IMR-90 (cell line): Measurements from ENCODE around the gene MMEL1.
"Not testable (repeated sequence)": the region's sequence is repeated elsewhere in the genome, so short reads cannot be mapped to it uniquely, and the experiment has no call there.

ENCODE experiments used
- BHLHE40 ChIP-seq: fragments of 150-350 bp; IDR thresholded peaks from 2 replicates; pipeline ENCODE4 v1.6.1; 2016; ENCODE audit warnings: mild to moderate bottlenecking, low read depth, low read length
- CEBPB ChIP-seq: IDR thresholded peaks from 2 replicates; pipeline ENCODE4 v1.6.1; 2012; ENCODE audit warnings: low read depth, low read length, improper control_type of control experiment
- CHD1 ChIP-seq: IDR thresholded peaks from 2 replicates; pipeline ENCODE4 v1.6.1; 2012; ENCODE audit warnings: low read depth, low read length, improper control_type of control experiment
- ELK1 ChIP-seq: fragments of 150-350 bp; IDR thresholded peaks from 2 replicates; pipeline ENCODE4 v1.6.1; 2016; ENCODE audit warnings: low read depth, mild to moderate bottlenecking, low read length, moderate library complexity, borderline replicate concordance
- FOS ChIP-seq: fragments of 150-350 bp; IDR thresholded peaks from 2 replicates; pipeline ENCODE4 v1.6.1; 2016; ENCODE audit warnings: low read depth, low read length
- MXI1 ChIP-seq: IDR thresholded peaks from 2 replicates; pipeline ENCODE4 v1.6.1; 2012; ENCODE audit warnings: low read depth, mild to moderate bottlenecking, low read length, moderate library complexity, borderline replicate concordance
- NFE2L2 ChIP-seq: fragments of 150-350 bp; IDR thresholded peaks from 2 replicates; pipeline ENCODE4 v1.6.1; 2016; ENCODE audit warnings: low read depth, mild to moderate bottlenecking, low read length
- POLR2A ChIP-seq: IDR thresholded peaks from 2 replicates; pipeline ENCODE4 v1.6.1; 2012; ENCODE audit warnings: mild to moderate bottlenecking, low read depth, low read length
- RAD21 ChIP-seq: IDR thresholded peaks from 2 replicates; pipeline ENCODE4 v1.6.1; 2012; ENCODE audit warnings: low read length, improper control_type of control experiment
- RCOR1 ChIP-seq: IDR thresholded peaks from 2 replicates; pipeline ENCODE4 v1.6.1; 2012; ENCODE audit warnings: mild to moderate bottlenecking, low read length, improper control_type of control experiment; ENCODE audit not compliant: insufficient replicate concordance
- RFX5 ChIP-seq: IDR thresholded peaks from 2 replicates; pipeline ENCODE4 v1.8.0; 2012; ENCODE audit warnings: low read depth, mild to moderate bottlenecking, low read length, moderate library complexity
- SMC3 ChIP-seq: fragments of 150-350 bp; IDR thresholded peaks from 2 replicates; pipeline ENCODE4 v1.6.1; 2016; ENCODE audit warnings: low read depth, mild to moderate bottlenecking, antibody characterized with exemption, low read length, moderate library complexity
- TF ChIP-seq, protein P1 (sequence below): conservative IDR thresholded peaks from 2 replicates; pipeline ENCODE4 v1.5.1; 2012; ENCODE audit warnings: mild to moderate bottlenecking, low read depth, low read length, improper control_type of control experiment
- TF ChIP-seq, protein P2 (sequence below): fragments of 150-350 bp; IDR thresholded peaks from 2 replicates; pipeline ENCODE4 v1.6.1; 2017; ENCODE audit warnings: mild to moderate bottlenecking, antibody characterized with exemption, low read length, low read depth

DNA sequence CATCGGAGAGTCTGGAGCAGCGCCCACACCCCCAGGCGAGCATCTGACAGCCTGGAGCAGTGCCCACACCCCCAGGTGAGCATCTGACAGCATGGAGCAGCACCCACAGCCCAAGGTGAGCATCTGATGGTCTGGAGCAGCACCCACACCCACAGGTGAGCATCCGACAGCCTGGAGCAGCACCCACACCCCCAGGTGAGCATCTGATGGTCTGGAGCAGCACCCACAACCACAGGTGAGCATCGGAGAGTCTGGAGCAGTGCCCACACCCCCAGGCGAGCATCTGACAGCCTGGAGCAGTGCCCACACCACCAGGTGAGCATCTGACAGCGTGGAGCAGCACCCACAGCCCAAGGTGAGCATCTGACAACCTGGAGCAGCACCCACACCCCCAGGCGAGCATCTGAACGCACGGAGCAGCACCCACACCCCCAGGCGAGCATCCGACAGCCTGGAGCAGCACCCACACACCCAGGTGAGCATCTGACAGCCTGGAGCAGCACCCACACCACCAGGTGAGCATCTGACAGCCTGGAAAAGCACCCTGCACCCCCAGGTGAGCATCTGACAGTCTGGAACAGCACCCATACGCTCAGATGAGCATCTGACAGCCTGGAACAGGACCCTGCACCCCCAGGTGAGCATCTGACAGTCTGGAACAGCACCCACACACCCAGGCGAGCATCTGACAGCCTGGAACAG is 21.1 kb upstream of the MMEL1 start:
- not testable (repeated sequence) for TF ChIP-seq RCOR1, BHLHE40, NFE2L2, ELK1, POLR2A, SMC3, RAD21, CEBPB, FOS, CHD1, MXI1, RFX5
- TF ChIP-seq, protein P1, sequence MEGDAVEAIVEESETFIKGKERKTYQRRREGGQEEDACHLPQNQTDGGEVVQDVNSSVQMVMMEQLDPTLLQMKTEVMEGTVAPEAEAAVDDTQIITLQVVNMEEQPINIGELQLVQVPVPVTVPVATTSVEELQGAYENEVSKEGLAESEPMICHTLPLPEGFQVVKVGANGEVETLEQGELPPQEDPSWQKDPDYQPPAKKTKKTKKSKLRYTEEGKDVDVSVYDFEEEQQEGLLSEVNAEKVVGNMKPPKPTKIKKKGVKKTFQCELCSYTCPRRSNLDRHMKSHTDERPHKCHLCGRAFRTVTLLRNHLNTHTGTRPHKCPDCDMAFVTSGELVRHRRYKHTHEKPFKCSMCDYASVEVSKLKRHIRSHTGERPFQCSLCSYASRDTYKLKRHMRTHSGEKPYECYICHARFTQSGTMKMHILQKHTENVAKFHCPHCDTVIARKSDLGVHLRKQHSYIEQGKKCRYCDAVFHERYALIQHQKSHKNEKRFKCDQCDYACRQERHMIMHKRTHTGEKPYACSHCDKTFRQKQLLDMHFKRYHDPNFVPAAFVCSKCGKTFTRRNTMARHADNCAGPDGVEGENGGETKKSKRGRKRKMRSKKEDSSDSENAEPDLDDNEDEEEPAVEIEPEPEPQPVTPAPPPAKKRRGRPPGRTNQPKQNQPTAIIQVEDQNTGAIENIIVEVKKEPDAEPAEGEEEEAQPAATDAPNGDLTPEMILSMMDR, result not testable (repeated sequence)
- TF ChIP-seq, protein P2, sequence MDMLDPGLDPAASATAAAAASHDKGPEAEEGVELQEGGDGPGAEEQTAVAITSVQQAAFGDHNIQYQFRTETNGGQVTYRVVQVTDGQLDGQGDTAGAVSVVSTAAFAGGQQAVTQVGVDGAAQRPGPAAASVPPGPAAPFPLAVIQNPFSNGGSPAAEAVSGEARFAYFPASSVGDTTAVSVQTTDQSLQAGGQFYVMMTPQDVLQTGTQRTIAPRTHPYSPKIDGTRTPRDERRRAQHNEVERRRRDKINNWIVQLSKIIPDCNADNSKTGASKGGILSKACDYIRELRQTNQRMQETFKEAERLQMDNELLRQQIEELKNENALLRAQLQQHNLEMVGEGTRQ, result not testable (repeated sequence)
